Urothelium cell line (cell line): ENCODE data around the gene ARHGAP15.
A peak's percentile ranks its signal among the peaks of the same experiment; 100 is the strongest.

ENCODE experiments used
- DNase-seq: peaks from one replicate; pipeline ENCODE4 v3.0.0; 2011; ENCODE audit warnings: low spot score, mixed read lengths
- FAIRE-seq: peaks from 2 replicates; lab custom pipeline; 2011; peaks lifted over from hg19 to GRCh38; lab: Jason Lieb, UNC

The ARHGAP15 gene

GRCh38 chr2:143434445-143434844 lies 305.2 kb downstream of the ARHGAP15 start:
- no peak for DNase-seq
- no peak for FAIRE-seq

- no peak for FAIRE-seq
- DNase-seq, result no peak
Observed at GRCh38 chr2:143435131-143435530, 305.9 kb downstream of the ARHGAP15 start.

- DNase-seq (no peak), FAIRE-seq (no peak)
Observed at GRCh38 chr2:143436951-143437350, 307.7 kb downstream of the ARHGAP15 start.

GRCh38 chr2:143440411-143441012 lies 311.3 kb downstream of the ARHGAP15 start:
- DNase-seq (no peak), FAIRE-seq (no peak)

- DNase-seq (no peak), FAIRE-seq (no peak)
Observed at GRCh38 chr2:143442193-143442592, 313.0 kb downstream of the ARHGAP15 start.

GRCh38 chr2:143451642-143452281 lies 322.5 kb downstream of the ARHGAP15 start:
- DNase-seq, result peak; percentile 24
- FAIRE-seq, result no peak

- DNase-seq, result no peak
- no peak for FAIRE-seq
Observed at GRCh38 chr2:143452817-143453451, 323.7 kb downstream of the ARHGAP15 start.

GRCh38 chr2:143453981-143454511 lies 324.8 kb downstream of the ARHGAP15 start:
- FAIRE-seq, result no peak
- no peak for DNase-seq

- no peak for FAIRE-seq
- DNase-seq, result no peak
Observed at GRCh38 chr2:143455317-143455716, 326.1 kb downstream of the ARHGAP15 start.

- no peak for DNase-seq
- FAIRE-seq, result no peak
Observed at GRCh38 chr2:143458258-143459190, 329.3 kb downstream of the ARHGAP15 start.

GRCh38 chr2:143460382-143460781 lies 331.2 kb downstream of the ARHGAP15 start:
- no peak for FAIRE-seq

GRCh38 chr2:143463719-143464118 lies 334.5 kb downstream of the ARHGAP15 start:
- no peak for FAIRE-seq
- no peak for DNase-seq

More at GRCh38 chr2:143460382-143460781, 331.2 kb downstream of the ARHGAP15 start:
- DNase-seq, result no peak

GRCh38 chr2:143466391-143466790 lies 337.2 kb downstream of the ARHGAP15 start:
- no peak for DNase-seq
- FAIRE-seq, result no peak

- FAIRE-seq, result no peak
Observed at GRCh38 chr2:143467011-143467410, 337.8 kb downstream of the ARHGAP15 start.

GRCh38 chr2:143468341-143468888 lies 339.2 kb downstream of the ARHGAP15 start:
- no peak for FAIRE-seq
- DNase-seq, result no peak

More at GRCh38 chr2:143467011-143467410, 337.8 kb downstream of the ARHGAP15 start:
- no peak for DNase-seq

- FAIRE-seq (no peak), DNase-seq (no peak)
Observed at GRCh38 chr2:143469323-143469722, 340.1 kb downstream of the ARHGAP15 start.

GRCh38 chr2:143471550-143471949 lies 342.3 kb downstream of the ARHGAP15 start:
- DNase-seq (no peak), FAIRE-seq (no peak)

- peak; percentile 23 for DNase-seq
- no peak for FAIRE-seq
Observed at GRCh38 chr2:143473216-143473615, 344.0 kb downstream of the ARHGAP15 start.

- no peak for DNase-seq
- no peak for FAIRE-seq
Observed at GRCh38 chr2:143473820-143474219, 344.6 kb downstream of the ARHGAP15 start.

- DNase-seq (no peak), FAIRE-seq (no peak)
Observed at GRCh38 chr2:143474586-143474985, 345.4 kb downstream of the ARHGAP15 start.
